Naive B cell (primary cell): ENCODE results near the gene TRDMT1. TPM values are rescaled to one million over a fixed set of nuclear protein-coding genes. Genes with fewer than 3 reads are reported as not detected.

Experiments
- ATAC-seq, 2 donors: fragments of 150-1000 bp; cut with Tn5 transposase; 2 replicates each; pipeline ENCODE4 v1.10.0; 2021; ENCODE audit warnings: low read depth in 2 of 2, mild to moderate bottlenecking in 2 of 2, moderate library complexity in 2 of 2
- DNase-seq: peaks from one replicate; pipeline ENCODE4 v3.0.0; 2022
- H3K27ac Mint-ChIP-seq, 6 donors: one replicate each; pipeline ENCODE4 v1.8.0; 2020 to 2022; ENCODE audit warnings: mild to moderate bottlenecking in 6 of 6, mixed read lengths in 6 of 6, moderate library complexity in 5 of 6, inconsistent platforms in 2 of 6
- H3K27me3 Mint-ChIP-seq, 3 donors: one replicate each; pipeline ENCODE4 v1.8.0; 2021 to 2022; ENCODE audit warnings: mixed read lengths in 3 of 3, mild to moderate bottlenecking in 1 of 3
- H3K36me3 Mint-ChIP-seq, 2 donors: one replicate each; pipeline ENCODE4 v1.8.0; 2020 to 2022; ENCODE audit warnings: mixed read lengths in 2 of 2, inconsistent platforms in 1 of 2, mild to moderate bottlenecking in 1 of 2
- H3K4me1 Mint-ChIP-seq, 3 donors: one replicate each; pipeline ENCODE4 v1.8.0; 2020 to 2022; ENCODE audit warnings: mixed read lengths in 3 of 3, inconsistent platforms in 1 of 3, mild to moderate bottlenecking in 1 of 3, moderate library complexity in 1 of 3
- H3K4me3 Mint-ChIP-seq, 8 donors: one replicate each; pipeline ENCODE4 v1.8.0; 2020 to 2022; ENCODE audit warnings: mild to moderate bottlenecking in 8 of 8, mixed read lengths in 8 of 8, moderate library complexity in 8 of 8, inconsistent platforms in 2 of 8
- H3K9me3 Mint-ChIP-seq, 7 donors: one replicate each; pipeline ENCODE4 v1.8.0; 2020 to 2022; ENCODE audit warnings: mixed read lengths in 7 of 7, mild to moderate bottlenecking in 5 of 7, inconsistent platforms in 2 of 7, moderate library complexity in 1 of 7
- polyA plus RNA-seq, 6 donors: library from polyadenylated mRNA; unstranded; fragments of 300-500 nt; fragmentation: Illumina TruSeq; gene quantifications; one replicate each; pipeline ENCODE4 v1.2.3, GENCODE V29; 2021; ENCODE audit warnings: low read depth in 6 of 6

The TRDMT1 gene
- polyA plus RNA-seq, 6 donors from 2014 or later: 6.9 to 15.5 (median 9.6) TPM

DNA sequence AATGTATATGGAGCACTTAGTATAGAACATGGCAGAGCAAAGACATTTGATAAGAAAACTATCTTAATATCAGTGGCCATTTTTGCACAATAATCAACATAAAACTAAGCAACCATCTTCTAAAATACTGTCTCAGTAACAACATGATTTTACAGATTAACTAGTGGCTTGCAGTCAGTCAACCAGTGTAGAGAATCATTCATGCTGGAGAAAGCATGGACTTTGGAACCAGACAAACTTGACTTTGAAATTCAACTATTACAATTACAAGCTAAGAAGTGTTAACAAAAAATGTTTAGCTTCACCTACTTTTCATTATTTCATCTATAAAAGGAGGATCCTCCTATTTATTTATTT, 99.6 kb downstream of the TRDMT1 start:
- H3K4me3 Mint-ChIP-seq: no peak overlapping the region
- peaks cover 0 to 11% of the 10 kb centered on the region in 2 donors for H3K36me3 Mint-ChIP-seq
- H3K27ac Mint-ChIP-seq: peak overlapping the region in 1 of 6 donors; percentile 72
- H3K4me1 Mint-ChIP-seq: no peaks in the 10 kb centered on the region
- no peaks in the 10 kb centered on the region for H3K27me3 Mint-ChIP-seq
- H3K9me3 Mint-ChIP-seq: peaks cover 0 to 3% (median 0%) of the 10 kb centered on the region in 7 donors
- ATAC-seq (no peak), DNase-seq (no peak)

DNA sequence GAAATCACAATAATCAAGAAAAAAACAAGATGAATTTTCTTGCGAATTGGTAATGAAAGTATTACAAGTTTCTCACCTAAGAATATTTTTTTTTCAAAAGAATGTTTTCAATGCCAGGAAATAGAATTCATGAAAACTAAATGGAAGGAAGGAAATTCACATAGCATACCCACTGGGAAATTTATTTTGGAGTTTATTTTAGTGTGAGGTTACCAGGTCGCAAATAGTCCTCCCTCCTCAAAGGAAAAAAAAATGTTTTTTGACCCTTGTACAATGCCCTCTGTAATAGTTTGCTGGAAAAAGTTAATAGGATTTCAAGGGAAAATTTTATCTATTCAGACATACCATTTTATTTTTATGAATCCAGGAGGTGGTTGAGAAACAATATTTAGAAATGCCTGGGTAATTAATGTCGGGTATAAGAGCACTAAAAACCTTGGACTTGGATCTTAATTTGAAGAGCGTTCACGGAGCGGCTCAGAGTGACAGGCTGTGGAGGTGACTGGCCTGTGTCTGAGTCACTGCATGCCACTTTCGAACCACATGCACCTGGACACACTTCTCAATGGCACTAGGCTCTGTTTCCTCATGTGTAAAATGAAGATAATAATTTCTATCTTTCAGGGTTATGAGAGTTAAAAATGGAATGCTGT, 100.1 kb downstream of the TRDMT1 start:
- no peaks in the 10 kb centered on the region for H3K4me1 Mint-ChIP-seq
- no peak overlapping the region for H3K4me3 Mint-ChIP-seq
- H3K27me3 Mint-ChIP-seq: no peaks in the 10 kb centered on the region
- DNase-seq (no peak), ATAC-seq (no peak)
- H3K36me3 Mint-ChIP-seq: peaks cover 0 to 14% of the 10 kb centered on the region in 2 donors
- H3K27ac Mint-ChIP-seq: peak overlapping the region in 1 of 6 donors; percentile 72
- H3K9me3 Mint-ChIP-seq: peaks cover 0 to 5% (median 0%) of the 10 kb centered on the region in 7 donors

DNA sequence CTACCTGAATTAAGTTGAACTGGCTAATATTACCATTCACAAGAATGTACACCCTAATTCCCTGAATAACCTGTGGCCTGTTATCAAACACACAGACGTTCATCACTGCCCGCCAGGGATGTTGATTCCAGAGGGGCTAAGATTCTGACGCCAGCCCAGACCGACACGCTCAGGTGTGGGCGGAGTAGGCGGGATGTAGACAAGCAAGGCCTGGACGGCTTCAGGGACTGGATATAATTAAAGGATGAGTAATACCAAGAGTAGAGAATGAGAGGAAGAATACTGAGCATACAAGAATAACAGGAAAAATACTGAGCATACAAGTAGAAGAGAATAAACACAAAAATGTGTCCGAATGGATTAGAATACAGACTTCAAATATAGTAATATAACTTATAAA, 100.9 kb downstream of the TRDMT1 start:
- Mint-ChIP-seq H3K9me3 (peaks cover 0 to 5% (median 0%) of the 10 kb centered on the region in 7 donors), H3K27me3 (no peaks in the 10 kb centered on the region), H3K4me3 (no peak overlapping the region), H3K27ac (peak overlapping the region in 2 of 6 donors; percentile 42 to 76), H3K4me1 (no peaks in the 10 kb centered on the region), H3K36me3 (peaks cover 0 to 14% of the 10 kb centered on the region in 2 donors)
- no peak for ATAC-seq
- DNase-seq: no peak

DNA sequence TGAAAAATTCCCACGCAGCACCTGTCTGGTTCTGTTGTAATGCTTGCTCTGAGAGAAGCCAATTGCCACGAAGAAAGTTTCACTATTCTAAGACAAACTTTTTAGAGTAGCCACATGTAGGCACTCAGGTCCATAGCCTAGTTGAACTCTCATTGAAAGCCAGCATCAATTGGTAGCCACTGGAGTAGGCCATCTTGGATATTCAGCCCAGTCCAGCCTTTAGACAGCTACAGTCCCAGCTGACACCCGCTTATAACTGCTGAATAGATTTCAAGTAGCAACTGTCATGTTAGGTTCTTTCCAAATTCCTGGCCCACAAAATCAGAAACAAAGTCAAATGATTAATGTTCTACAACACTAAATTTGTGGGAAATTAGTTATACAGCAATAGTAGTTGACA, 103.5 kb downstream of the TRDMT1 start:
- DNase-seq: no peak
- Mint-ChIP-seq H3K27ac (no peak overlapping the region), H3K27me3 (no peaks in the 10 kb centered on the region), H3K4me1 (no peaks in the 10 kb centered on the region), H3K36me3 (peaks cover 0 to 15% of the 10 kb centered on the region in 2 donors), H3K9me3 (peaks cover 0 to 12% (median 4%) of the 10 kb centered on the region in 7 donors), H3K4me3 (no peak overlapping the region)
- ATAC-seq: no peak

Other genes with a start within 250 kb of the TRDMT1 start
- under 1 TPM in 5 of 6 donors, not detected in 1; 0.07 to 0.51 (median 0.34) TPM for gene CUBN, start 71.9 kb downstream of the TRDMT1 start, polyA plus RNA-seq
- gene VIM, start 26.6 kb upstream of the TRDMT1 start, polyA plus RNA-seq: 100 to 1,000 TPM in 5 of 6 donors, 10 to 100 TPM in 1; 41.1 to 171 (median 131) TPM